GM12872 (cell line): Measurements from ENCODE around the gene DDB1.

ENCODE experiments used
- TF ChIP-seq, protein P1 (sequence below): IDR thresholded peaks from 3 replicates; pipeline ENCODE4 v1.5.1; 2011; ENCODE audit warnings: low read depth, mild to moderate bottlenecking, low read length, moderate library complexity; ENCODE audit not compliant: insufficient read depth

The DDB1 gene

DNA sequence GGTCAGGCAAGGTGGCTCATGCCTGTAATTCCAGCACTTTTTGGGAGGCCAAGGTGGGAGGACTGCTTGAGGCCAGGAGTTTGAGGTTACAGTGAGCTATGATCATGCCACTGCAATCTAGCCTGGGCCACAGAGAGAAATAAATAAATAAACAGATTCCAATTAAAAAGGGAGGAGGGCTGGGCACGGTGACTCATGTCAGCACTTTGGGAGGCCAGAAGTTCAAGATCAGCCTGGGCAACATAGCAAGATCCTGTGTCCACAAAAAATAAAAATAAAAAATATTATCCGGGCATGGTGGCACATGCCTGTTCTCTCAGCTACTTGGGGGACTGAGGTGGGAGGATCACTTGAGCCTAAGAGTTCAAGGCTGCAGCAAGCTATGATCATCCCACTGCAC is 21.3 kb upstream of the DDB1 start:
- TF ChIP-seq, protein P1, sequence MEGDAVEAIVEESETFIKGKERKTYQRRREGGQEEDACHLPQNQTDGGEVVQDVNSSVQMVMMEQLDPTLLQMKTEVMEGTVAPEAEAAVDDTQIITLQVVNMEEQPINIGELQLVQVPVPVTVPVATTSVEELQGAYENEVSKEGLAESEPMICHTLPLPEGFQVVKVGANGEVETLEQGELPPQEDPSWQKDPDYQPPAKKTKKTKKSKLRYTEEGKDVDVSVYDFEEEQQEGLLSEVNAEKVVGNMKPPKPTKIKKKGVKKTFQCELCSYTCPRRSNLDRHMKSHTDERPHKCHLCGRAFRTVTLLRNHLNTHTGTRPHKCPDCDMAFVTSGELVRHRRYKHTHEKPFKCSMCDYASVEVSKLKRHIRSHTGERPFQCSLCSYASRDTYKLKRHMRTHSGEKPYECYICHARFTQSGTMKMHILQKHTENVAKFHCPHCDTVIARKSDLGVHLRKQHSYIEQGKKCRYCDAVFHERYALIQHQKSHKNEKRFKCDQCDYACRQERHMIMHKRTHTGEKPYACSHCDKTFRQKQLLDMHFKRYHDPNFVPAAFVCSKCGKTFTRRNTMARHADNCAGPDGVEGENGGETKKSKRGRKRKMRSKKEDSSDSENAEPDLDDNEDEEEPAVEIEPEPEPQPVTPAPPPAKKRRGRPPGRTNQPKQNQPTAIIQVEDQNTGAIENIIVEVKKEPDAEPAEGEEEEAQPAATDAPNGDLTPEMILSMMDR: no peak

DNA sequence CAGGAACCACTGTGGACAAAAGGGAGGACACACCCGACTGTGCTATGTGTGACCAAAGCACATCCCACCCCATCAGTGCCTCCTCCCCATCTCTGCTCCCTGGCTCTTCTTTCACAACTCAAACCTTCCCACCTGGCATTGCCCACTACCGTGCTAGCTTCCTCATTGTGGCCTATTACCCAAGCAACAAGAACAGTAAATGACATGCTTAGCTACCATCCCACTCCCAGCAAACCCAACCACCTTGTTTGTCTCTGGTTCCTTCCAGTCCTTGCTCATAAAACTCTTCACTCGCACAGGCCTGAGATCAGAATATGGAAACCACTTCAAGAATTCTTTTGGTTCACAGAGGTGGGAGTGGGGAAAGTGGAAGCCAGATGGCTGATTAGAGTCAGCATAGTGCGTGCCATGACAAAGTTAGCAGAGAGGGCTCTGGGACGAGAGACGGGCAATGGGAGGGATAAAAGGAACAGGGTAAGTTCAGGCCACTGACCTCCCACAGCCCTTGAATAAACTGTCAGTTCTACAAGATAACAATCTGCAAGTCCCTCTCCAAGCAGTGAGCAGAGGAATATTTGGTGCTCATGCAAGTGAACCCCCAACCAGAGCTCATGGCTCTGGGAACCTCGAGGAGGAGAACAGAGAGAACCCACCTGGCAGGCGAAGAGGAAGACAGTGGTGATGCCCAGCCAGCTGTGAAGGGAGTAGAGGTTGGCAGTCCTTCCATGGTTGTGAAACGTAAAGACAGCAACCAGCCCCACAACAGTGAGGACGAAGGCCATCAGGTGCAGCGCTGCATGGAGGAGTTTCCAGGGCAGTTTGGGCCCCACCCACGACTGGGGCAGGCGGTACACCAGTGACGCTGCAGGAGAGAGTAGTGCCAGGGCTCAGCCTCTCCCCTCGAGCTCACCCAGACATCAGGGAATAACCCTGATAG is 20.5 kb upstream of the DDB1 start:
- TF ChIP-seq, protein P1: no peak

DNA sequence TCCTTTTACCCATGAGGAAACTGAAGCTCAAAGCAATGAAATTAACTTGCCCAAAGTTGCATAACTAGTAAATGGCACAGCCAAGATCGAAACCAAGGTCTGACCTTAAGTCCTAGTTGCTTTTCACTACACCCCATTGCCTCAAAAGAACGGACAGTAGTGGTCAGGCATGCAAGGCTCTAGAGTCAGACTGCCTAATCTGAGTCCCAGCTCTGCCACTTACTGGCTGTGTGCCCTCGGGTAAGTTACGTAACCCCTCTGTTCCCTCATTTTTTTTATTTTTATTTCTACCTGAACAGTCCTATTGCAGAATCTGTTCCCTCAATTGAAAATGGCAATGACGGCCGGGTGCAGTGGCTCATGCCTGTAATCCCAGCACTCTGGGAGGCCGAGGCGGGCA is 19.1 kb upstream of the DDB1 start:
- TF ChIP-seq, protein P1: no peak

DNA sequence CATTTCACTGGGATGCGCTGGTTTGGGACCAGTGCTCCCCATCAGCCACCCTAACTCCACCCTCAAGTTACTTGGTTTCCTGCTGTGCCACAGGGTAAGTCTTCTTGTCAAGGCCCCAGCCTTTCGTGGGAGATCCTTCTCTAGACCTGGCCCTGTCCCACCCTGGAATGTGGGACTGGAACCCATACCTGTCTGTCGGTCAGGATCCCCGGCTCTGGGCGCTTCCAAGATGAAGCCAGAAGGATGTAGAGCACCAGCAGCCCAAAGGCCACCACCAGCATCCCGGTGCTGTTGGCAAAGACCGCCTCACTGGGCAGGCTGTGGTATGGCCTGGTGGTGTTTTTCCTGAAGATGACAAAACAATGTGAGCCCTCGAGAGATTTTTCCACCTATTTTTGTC is 17.9 kb upstream of the DDB1 start:
- TF ChIP-seq, protein P1: no peak

DNA sequence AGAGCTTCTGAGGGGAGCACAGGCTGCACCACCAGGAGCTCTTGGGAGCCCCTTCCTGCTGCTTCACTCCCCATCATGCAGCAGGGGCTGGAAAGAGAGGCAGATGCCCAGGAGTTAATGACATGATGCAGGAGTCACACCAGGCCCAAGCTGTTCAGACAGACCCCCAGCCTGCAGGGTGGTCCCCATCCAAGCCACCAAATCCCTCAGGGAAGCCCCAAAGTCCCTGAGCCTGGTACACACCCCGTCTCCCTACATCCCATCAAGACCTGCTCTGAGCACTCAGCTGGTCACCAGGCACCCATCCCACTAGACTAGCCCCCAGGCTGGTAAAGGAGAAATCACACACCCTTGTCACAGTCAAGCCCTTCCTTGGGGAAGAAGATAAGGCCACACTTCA is 17.4 kb upstream of the DDB1 start:
- TF ChIP-seq, protein P1: no peak

DNA sequence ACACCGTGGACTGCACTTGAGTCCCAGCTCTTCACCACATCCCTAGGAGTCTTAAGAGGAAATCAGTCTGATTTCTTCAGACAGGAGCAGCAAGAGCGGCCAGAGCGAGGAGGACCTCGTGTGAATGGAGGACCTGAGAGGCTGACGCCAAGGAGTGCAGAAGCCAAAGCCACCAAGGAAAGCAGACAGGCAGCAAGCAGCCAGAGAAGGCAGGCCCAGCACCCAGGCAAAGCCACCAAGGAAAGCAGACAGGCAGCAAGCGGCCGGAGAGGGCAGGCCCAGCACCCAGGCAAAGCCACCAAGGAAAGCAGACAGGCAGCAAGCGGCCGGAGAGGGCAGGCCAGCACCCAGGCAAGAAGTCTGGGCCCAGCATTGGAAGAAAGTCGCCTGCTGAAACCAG is 17.0 kb upstream of the DDB1 start:
- TF ChIP-seq, protein P1: no peak

DNA sequence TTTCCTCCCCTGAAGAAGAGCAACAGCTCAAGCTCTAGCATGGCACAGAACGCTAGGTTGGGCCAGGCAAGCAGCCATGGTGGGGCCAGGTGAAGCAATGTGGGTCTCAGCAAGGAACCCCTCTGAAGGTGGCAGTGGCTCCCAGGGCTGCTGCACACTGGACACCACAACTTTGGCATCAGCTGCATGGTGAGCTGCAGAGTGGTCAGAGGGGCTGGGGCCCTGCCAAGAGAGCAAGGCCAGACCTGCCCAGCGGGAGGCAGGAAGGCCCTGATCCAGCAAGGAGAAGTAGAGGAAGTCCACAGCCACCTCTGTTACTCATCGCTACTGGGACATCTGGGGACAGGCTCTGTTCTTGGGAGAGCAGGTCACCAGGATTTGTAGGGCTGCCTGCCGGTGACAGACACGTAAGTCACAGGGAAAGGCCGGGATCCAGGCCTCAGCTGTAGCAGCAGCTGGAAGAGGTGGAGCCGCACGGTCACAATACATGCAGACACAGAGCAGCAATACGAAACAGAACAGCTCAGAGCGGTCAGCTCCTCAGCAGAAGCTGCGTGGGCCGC is 16.4 kb upstream of the DDB1 start:
- TF ChIP-seq, protein P1: no peak
